GM12865 (cell line): ENCODE data around the gene PLEKHA5.
"Not testable (repeated sequence)": the region's sequence is repeated elsewhere in the genome, so short reads cannot be mapped to it uniquely, and the experiment has no call there.

Source experiments
- DNase-seq: peaks from one replicate; pipeline ENCODE4 v3.0.0; 2010; ENCODE audit warnings: low read depth
- H3K4me3 ChIP-seq: 2 replicates; pipeline ENCODE4 v1.5.1; 2011; ENCODE audit warnings: mild to moderate bottlenecking, low read depth, low read length, control low read depth
- CTCF ChIP-seq: IDR thresholded peaks from 2 replicates; pipeline ENCODE4 v1.5.1; 2011; ENCODE audit warnings: low read length, control low read depth, low read depth, inconsistent platforms; ENCODE audit not compliant: insufficient read depth; ENCODE audit errors: missing control alignments

Gene PLEKHA5

GRCh38 chr12:19088606-19089005, 40.9 kb upstream of the PLEKHA5 start:
- no peak for DNase-seq
- H3K4me3 ChIP-seq: no peak overlapping the region
- no peak for TF ChIP-seq CTCF

GRCh38 chr12:19092482-19092881, 37.1 kb upstream of the PLEKHA5 start:
- H3K4me3 ChIP-seq, DNase-seq: not testable (repeated sequence)

GRCh38 chr12:19093218-19093617, 36.3 kb upstream of the PLEKHA5 start:
- no peak for DNase-seq
- no peak for TF ChIP-seq CTCF
- H3K4me3 ChIP-seq: no peak overlapping the region

- DNase-seq: no peak
- no peak overlapping the region for H3K4me3 ChIP-seq
- no peak for TF ChIP-seq CTCF
Observed at GRCh38 chr12:19095331-19095730, 34.2 kb upstream of the PLEKHA5 start.

GRCh38 chr12:19095756-19096480, 33.6 kb upstream of the PLEKHA5 start:
- DNase-seq: no peak
- no peak overlapping the region for H3K4me3 ChIP-seq
- no peak for TF ChIP-seq CTCF

- TF ChIP-seq CTCF: no peak
- no peak for DNase-seq
- H3K4me3 ChIP-seq: no peak overlapping the region
Observed at GRCh38 chr12:19105463-19105862, 24.1 kb upstream of the PLEKHA5 start.

GRCh38 chr12:19107750-19108149, 21.8 kb upstream of the PLEKHA5 start:
- no peak for TF ChIP-seq CTCF
- H3K4me3 ChIP-seq: no peak overlapping the region
- no peak for DNase-seq
